HG03103 (cell line): Measurements from ENCODE around the gene TBXAS1.
"Not testable (repeated sequence)": the region's sequence is repeated elsewhere in the genome, so short reads cannot be mapped to it uniquely, and the experiment has no call there.

ENCODE experiments used
- ATAC-seq: cut with Tn5 transposase; IDR thresholded peaks from one replicate; pipeline ENCODE4 v1.9.1; 2021; ENCODE audit warnings: low read depth; ENCODE audit not compliant: unreplicated experiment

The TBXAS1 gene

DNA sequence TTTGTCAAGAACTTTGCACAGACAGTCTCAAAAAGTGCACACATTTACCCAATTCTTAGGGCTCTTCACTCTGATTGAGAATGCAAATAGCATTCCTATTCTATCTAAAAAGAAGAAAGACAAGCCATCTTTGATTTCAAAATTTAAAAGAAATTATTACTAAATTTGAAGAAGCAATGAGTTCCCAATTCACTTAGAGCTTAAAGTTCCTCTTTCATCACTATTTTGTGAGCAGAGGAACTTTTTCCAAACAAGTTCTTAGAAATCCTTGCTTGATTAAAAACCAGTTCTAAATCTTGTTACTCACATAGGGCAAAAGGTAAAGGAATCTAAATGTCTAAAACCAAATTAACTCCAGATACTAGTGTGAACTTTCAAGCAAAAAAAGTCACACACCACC lies 56.4 kb downstream of the TBXAS1 start:
- no peak for ATAC-seq

GRCh38 chr7:139886206-139886605 lies 57.1 kb downstream of the TBXAS1 start:
- no peak for ATAC-seq

DNA sequence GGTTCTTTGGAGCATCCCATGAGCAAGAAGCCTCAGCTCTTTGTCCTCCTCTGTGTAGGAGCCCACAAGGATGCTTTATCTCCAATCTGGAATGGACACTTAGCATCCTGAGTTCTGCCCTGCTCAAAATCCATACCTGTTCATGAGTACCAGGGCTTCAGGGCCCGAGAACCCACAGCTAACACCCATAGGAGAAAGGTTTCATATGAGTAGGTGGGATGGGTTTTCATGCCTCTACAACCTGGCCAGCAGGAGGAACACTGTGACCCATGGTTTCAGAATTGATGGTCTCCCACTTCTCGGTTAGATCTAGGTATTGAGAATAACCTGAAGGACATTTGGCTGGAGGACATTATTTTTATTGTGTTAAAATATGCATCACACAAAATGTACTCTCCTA lies 57.8 kb downstream of the TBXAS1 start:
- ATAC-seq = no peak

DNA sequence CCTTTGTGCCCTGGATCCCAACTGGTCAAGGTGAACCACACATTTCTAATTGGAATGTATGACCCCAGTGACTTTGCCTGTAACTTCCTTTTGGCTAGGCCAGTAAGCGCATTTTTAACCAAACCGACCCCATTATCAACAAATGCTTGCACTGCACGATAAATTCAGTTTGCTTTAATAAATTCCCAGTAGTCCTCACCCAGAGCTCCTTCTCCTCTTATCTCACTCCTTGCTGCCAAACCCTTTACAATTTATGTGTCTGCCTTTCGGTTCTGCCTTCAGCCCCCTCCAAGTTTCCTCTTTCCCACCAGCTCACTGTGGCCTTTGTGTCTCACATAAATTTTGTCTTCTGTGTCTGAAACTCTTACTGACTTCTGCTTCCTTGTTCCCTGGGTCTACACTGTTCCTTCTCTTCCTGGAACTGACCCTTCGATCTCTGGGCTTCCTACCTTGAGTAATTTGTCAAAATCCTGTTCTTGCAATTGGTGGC lies 59.0 kb downstream of the TBXAS1 start:
- no peak for ATAC-seq

DNA sequence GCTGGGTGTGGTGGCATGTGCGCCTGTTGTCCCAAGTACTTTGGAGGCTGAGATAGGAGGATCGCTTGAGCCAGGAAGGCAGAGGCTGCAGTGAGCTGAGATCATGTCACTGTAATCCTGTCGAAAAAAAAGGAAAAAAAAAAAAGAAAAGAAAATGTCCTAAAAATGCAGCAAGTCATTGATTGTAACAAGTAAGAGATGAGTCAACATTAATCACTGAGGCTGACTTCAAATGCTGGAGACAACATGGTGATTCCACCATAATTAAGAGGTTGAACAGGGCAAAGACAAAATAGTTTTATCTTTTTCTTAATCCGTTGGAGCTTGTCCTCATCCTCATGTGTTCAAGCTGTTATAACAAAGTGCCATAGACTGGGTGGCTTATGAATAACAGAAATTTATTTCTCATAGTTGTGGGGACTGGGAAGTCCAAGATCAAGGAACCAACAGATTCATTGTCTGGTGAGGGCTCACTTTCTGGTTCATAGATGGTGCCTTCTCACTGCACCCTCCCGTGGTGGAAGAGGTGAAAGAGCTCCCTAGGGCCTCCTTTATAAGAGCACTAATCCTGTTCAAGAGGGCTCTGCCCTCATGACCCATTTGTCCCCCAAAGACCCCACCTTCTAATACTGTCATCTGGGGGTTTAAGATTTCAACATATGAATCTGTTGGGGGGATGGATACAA lies 60.3 kb downstream of the TBXAS1 start:
- ATAC-seq = no peak

- ATAC-seq = no peak
These were observed 64.4 kb downstream of the TBXAS1 start for GRCh38 chr7:139893461-139893860.

DNA sequence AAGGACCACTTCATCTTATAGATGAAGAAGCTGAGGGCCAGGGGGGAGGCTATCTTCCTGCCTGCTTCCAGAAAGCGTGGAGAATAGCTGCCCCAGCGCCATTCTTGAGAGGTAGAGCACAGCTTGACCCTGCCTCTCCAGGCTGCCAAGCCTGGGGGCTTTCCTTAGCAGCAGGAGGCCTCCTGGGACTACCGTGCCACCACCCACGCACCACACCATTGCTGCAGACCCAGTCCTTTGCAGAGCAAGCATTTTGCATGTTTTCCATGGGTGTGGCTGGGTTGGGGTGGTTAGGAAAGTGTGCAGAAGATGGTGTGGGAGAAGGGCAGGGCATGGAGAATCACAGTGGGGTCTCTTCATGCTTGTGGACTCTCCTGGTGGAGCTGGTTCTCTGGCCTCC lies 64.9 kb downstream of the TBXAS1 start:
- no peak for ATAC-seq

DNA sequence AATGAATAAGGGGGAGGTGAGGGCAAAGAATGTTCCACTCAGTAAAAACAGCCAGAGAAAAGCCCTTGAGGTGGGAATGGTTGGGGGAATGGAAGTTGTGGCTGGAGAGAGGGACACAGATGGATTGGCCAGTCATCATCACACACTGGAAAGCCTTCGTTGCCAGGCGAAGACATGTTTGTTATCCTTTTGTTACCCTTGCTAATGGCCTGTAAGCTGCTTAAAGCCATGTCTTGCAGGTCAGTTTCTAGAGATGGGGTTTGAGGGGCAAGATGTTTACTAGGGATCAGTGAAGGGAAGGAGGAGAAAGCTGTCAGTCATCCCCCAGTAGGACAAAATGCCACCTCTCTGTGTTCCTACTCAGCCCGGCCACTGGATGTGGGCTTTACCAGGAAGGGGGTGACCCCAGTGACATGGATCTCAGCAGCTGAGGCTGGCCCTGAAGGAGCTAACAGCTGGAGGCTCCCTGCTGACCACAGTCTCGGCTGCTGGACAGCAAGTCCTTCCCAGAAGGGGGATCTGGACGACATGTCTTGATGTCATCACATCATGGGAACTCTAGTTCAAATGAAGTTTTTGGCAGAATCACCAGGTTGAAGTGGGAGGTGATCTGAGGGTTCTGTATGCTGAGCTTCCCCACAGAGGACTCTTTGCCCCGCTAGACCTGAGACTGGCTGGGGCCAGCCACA lies 66.2 kb downstream of the TBXAS1 start:
- ATAC-seq = no peak

DNA sequence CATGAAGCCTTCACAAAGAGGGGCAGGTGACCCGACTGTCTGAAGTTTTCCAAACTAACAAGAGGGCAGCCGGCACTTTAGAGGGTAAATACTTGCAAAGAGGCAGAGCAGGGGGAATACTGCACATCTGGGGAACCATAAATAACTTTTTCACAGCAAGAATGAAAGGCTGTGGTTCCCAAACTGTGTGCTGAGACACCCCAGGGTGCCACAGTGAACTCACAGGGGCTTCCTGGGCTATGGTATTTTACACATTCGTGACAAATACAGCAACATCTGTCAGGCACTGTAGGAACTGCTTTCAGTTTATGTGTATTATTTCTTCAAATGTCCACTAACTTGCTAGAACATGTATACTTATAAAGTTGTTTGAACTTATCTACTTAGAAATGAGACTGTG lies 67.2 kb downstream of the TBXAS1 start:
- no peak for ATAC-seq

DNA sequence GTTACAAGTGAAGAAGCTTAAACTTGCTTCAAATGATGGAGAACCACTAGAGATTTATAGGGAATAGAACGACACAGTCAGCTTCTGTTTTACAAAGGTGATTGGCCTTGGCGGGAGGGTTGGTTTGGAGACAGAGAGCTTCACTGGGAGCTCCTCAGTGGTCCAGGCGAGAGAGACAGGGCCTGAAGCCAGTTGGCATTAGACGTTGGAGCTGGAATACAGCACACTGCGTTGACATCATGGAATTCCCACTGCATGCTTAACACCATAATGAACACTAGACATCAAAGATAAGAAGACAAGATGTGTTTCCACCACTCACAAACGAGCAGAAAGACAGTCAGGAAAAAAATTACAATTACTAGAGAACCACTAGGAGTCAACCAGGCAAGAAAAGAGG lies 67.8 kb downstream of the TBXAS1 start:
- ATAC-seq = no peak

DNA sequence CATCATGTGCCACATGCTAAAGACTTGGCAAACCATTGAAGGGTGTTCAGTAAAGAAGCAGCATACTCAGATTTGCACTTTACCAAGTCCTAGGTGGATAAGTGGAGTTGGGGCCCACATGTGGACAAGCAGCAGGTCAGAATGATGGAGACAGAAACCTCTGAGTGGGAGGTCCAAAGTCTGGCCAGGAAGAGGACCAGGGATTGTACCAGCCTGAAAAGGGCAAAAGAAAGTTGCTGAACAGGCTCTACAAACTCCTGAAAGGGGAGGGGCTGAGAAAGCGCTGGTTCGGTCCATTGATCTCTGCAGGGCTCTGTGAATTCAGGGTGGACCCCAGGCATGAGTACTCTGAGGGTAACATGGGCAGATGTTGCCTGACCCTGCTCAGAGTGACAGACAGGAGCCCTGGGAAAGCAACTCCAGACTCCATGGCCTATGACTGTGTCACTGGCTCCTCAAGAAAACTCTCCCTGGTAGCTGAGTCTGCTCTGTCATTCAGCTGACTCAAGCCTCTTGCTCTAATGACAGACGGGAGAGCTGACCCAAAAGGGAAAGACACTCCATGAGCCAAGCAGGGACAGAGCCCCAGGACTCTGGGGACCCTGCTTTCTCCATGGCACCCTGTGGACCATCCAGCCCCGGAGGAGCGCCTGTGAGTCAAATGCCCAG lies 68.5 kb downstream of the TBXAS1 start:
- ATAC-seq = no peak

DNA sequence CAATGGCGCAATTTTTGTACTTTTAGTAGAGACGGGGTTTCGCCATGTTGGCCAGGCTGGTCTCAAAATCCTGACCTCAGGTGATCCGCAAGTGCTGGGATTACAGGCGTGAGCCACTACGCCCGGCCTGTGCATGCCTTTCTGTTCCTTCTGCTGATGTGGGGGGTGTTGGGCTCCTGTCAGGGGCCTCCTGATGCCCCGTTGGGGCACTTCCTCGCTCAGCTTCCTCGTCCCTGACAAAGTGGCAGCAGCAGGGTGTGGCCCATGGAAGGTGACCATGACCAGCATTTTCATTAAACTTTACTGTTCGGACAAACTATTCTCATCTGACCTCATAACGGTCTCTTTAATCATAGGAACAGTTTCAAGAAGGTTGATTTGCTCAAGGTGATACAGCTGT lies 69.4 kb downstream of the TBXAS1 start:
- ATAC-seq = no peak

- no peak for ATAC-seq
These were observed 70.4 kb downstream of the TBXAS1 start for GRCh38 chr7:139899328-139899955.

DNA sequence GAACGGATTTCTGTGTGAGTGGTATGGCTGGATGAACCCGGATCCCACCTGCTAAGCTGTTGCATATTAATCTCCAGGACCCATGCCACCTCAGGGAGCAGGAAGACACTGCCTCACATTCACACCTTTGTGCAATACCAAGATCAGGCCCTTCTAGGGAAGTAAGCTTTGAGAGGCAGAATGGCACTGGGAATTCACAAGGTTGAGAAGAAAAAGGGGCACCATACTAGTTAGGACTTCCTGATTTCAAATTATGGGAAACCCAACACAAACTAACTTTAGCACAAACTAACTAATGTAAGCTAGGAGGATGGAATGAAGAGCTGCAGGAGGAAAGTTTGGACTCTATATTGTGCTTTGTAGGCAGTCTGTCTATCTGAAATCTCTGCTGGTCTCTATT lies 71.3 kb downstream of the TBXAS1 start:
- ATAC-seq = no peak

- no peak for ATAC-seq
These were observed 72.2 kb downstream of the TBXAS1 start for GRCh38 chr7:139901056-139901795.

GRCh38 chr7:139901901-139902300 lies 72.8 kb downstream of the TBXAS1 start:
- no peak for ATAC-seq

- ATAC-seq = no peak
These were observed 73.5 kb downstream of the TBXAS1 start for GRCh38 chr7:139902436-139903102.

- ATAC-seq = not testable (repeated sequence)
These were observed 74.0 kb downstream of the TBXAS1 start for GRCh38 chr7:139903103-139903477.

- no peak for ATAC-seq
These were observed 77.8 kb downstream of the TBXAS1 start for GRCh38 chr7:139906879-139907278.

DNA sequence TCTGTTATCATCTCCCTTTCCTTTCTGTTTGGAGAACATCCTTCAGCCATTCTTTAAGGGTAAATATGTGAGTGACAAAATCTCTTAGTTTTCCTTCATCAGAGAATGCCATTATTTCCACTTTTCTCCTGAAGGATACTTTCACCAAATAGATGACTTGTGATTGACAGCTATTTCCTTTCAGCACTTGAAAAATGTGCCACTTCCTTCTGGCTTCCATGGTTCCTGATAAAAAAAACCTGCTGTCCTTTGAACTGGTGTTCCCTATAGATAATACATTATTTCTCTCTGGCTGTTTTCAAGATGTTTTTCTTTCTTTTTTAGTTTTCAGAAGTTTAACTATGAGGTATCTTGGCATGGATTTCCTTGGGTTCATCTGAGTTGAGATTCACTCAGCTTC lies 79.7 kb downstream of the TBXAS1 start:
- ATAC-seq = no peak
